Immature natural killer cell (primary cell): Measurements from ENCODE around the gene ACACB. TPM values are rescaled to one million over a fixed set of nuclear protein-coding genes. Genes with fewer than 3 reads are reported as not detected.

ENCODE experiments used
- DNase-seq, 3 donors: peaks; one replicate each; pipeline ENCODE4 v3.0.0; 2022; ENCODE audit warnings: mixed read lengths in 1 of 3
- H3K27ac Mint-ChIP-seq, 6 donors: one replicate each; pipeline ENCODE4 v1.8.0; 2020; ENCODE audit warnings: mixed read lengths in 6 of 6, mild to moderate bottlenecking in 5 of 6, inconsistent platforms in 4 of 6, moderate library complexity in 3 of 6
- H3K27me3 Mint-ChIP-seq, 3 donors: one replicate each; pipeline ENCODE4 v1.8.0; 2020 to 2021; ENCODE audit warnings: low read depth in 3 of 3, mild to moderate bottlenecking in 3 of 3, mixed read lengths in 3 of 3, moderate library complexity in 3 of 3, inconsistent platforms in 1 of 3
- H3K36me3 Mint-ChIP-seq, 3 donors: one replicate each; pipeline ENCODE4 v1.8.0; 2020; ENCODE audit warnings: mixed read lengths in 3 of 3, inconsistent platforms in 2 of 3, mild to moderate bottlenecking in 2 of 3
- H3K4me1 Mint-ChIP-seq, 2 donors: one replicate each; pipeline ENCODE4 v1.8.0; 2020; ENCODE audit warnings: inconsistent platforms in 2 of 2, mild to moderate bottlenecking in 2 of 2, mixed read lengths in 2 of 2, moderate library complexity in 1 of 2
- H3K4me3 Mint-ChIP-seq, 5 donors: one replicate each; pipeline ENCODE4 v1.8.0; 2020; ENCODE audit warnings: mild to moderate bottlenecking in 5 of 5, mixed read lengths in 5 of 5, inconsistent platforms in 3 of 5, moderate library complexity in 3 of 5
- H3K9me3 Mint-ChIP-seq, 6 donors: one replicate each; pipeline ENCODE4 v1.8.0; 2020; ENCODE audit warnings: mild to moderate bottlenecking in 6 of 6, mixed read lengths in 6 of 6, inconsistent platforms in 4 of 6, moderate library complexity in 3 of 6
- polyA plus RNA-seq, 3 donors: library from polyadenylated mRNA; unstranded; fragments of 300-500 nt; fragmentation: Illumina TruSeq; gene quantifications; one replicate each; pipeline ENCODE4 v1.2.3, GENCODE V29; 2021

Gene ACACB
- polyA plus RNA-seq, 3 donors from 2014 or later = 1.2 to 2.1 TPM; not detected in 1

GRCh38 chr12:109296431-109296830 is 180.0 kb downstream of the ACACB start:
- Mint-ChIP-seq H3K4me3 (no peak overlapping the region), H3K9me3 (no peaks in the 10 kb centered on the region), H3K27ac (no peak overlapping the region), H3K27me3 (peaks cover 2 to 9% (median 7%) of the 10 kb centered on the region in 3 donors), H3K36me3 (no peaks in the 10 kb centered on the region), H3K4me1 (no peaks in the 10 kb centered on the region)
- no peak for DNase-seq

GRCh38 chr12:109299849-109300248 is 183.5 kb downstream of the ACACB start:
- no peak overlapping the region for H3K27ac Mint-ChIP-seq
- no peaks in the 10 kb centered on the region for H3K4me1 Mint-ChIP-seq
- no peaks in the 10 kb centered on the region for H3K36me3 Mint-ChIP-seq
- H3K9me3 Mint-ChIP-seq = no peaks in the 10 kb centered on the region
- peaks cover 2 to 8% (median 6%) of the 10 kb centered on the region in 3 donors for H3K27me3 Mint-ChIP-seq
- no peak for DNase-seq
- H3K4me3 Mint-ChIP-seq = no peak overlapping the region

DNA sequence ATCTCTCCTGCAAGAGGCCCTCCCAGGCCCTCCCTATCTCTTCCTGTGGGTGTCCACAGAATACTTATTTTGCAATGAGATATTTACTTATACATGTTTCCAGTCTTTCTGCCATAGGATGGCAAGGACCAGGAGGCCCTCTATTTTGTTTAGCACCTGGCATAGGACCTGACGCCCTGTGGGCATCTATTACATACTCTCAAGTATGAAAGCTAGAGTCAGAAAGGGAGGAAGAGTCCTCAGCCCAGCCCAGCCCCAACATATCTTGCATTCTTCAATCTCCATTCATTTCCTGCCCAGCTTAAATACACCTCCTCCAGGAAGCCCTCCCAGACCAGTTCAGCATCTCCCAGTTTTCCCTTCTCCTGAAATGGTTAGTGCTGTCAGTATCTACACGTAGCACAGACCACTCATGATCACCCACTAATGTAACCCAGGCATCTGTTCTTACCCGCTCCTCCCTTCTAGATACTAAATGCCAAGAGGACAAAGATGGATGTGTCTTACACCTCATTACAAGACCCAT is 185.3 kb downstream of the ACACB start:
- H3K27ac Mint-ChIP-seq = no peak overlapping the region
- no peaks in the 10 kb centered on the region for H3K4me1 Mint-ChIP-seq
- no peak for DNase-seq
- no peaks in the 10 kb centered on the region for H3K9me3 Mint-ChIP-seq
- no peaks in the 10 kb centered on the region for H3K36me3 Mint-ChIP-seq
- no peak overlapping the region for H3K4me3 Mint-ChIP-seq
- peaks cover 2 to 15% (median 6%) of the 10 kb centered on the region in 3 donors for H3K27me3 Mint-ChIP-seq

DNA sequence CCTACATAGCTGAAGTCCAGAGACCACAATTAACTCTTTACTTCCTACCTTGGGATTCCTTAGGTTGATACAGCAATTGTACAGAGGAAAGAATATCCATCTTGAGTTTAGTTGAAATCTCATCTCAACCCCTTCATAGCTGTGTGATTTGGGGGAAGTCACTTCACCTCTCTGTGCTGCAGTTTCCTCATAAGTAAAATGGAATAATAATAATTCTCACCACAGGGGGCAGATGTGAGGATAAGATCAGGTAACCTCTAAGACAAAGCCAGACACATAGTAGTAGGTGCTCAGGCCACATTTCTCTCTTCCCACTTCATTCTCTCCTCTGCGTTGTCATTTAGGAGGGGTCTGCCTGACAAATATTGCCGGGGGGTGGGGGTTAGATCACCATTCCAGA is 186.0 kb downstream of the ACACB start:
- Mint-ChIP-seq H3K4me1 (no peaks in the 10 kb centered on the region), H3K4me3 (no peak overlapping the region), H3K36me3 (no peaks in the 10 kb centered on the region), H3K27me3 (peaks cover 3 to 16% (median 6%) of the 10 kb centered on the region in 3 donors), H3K27ac (no peak overlapping the region), H3K9me3 (no peaks in the 10 kb centered on the region)
- no peak for DNase-seq

DNA sequence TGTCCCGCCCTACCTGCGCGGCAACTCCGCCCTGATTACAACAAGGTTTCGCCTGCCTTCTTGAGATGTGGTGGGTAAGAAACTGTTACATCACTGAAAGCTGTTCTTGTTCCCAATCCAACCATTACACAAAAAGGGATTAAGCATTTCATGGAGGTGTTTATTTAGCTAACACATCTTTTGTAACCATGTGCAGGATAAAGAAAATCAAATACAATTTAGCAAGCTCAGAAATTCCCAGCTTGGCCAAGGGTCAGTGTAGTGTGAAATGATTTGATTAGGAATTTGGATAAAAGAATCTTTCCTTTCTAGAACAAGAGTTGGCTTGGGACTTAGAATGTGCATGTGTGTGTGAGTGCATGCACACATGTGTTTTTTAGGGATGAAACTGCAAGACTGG is 186.4 kb downstream of the ACACB start:
- Mint-ChIP-seq H3K27ac (no peak overlapping the region), H3K9me3 (no peaks in the 10 kb centered on the region), H3K4me3 (no peak overlapping the region), H3K4me1 (no peaks in the 10 kb centered on the region), H3K36me3 (no peaks in the 10 kb centered on the region), H3K27me3 (peaks cover 7 to 16% (median 10%) of the 10 kb centered on the region in 3 donors)
- DNase-seq = no peak

DNA sequence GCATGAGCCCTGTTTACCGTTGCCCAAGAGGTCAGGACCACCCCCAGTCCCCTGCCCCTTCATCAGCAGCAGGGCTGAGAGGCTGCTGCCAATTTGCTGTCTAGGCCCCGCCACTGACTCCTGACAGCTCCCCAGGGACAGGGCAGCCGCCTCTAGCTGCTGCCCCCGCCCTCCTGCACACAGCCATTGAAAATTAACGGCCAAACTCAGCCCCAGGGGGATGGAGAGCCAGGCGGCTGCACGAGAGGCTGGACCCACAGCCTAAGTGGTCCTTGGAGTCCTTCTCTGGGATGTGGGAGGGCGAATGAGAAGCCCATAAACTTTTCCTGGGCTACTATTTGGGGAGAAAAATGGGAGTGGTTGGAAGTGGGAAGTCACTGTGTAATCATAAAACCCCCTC is 188.1 kb downstream of the ACACB start:
- Mint-ChIP-seq H3K27me3 (peaks cover 11 to 22% (median 15%) of the 10 kb centered on the region in 3 donors), H3K4me1 (peaks cover 0 to 4% of the 10 kb centered on the region in 2 donors), H3K36me3 (no peaks in the 10 kb centered on the region), H3K4me3 (no peak overlapping the region), H3K27ac (no peak overlapping the region), H3K9me3 (peaks cover 0 to 3% (median 0%) of the 10 kb centered on the region in 6 donors)
- no peak for DNase-seq

DNA sequence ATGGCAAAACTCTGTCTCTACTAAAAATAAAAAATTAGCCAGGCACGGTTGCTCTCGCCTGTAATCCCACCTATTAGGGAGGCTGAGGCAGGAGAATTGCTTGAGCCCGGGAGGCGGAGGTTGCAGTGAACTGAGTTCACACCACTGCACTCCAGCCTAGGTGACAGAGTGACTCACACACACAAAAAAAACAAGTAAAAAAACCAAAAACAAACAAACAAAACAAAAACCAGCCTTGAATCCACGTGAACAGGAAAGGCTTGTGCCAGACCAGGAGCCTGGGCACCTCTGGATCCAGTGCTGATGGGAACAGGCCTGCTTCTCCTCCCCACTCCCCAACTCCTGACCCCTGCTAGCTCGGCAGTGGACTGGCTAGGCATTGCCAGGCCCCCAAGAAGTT is 189.2 kb downstream of the ACACB start:
- H3K27me3 Mint-ChIP-seq = peaks cover 13 to 25% (median 15%) of the 10 kb centered on the region in 3 donors
- peaks cover 3 to 9% of the 10 kb centered on the region in 2 donors for H3K4me1 Mint-ChIP-seq
- no peak overlapping the region for H3K27ac Mint-ChIP-seq
- no peak overlapping the region for H3K4me3 Mint-ChIP-seq
- no peak for DNase-seq
- H3K9me3 Mint-ChIP-seq = peaks cover 0 to 3% (median 0%) of the 10 kb centered on the region in 6 donors
- H3K36me3 Mint-ChIP-seq = no peaks in the 10 kb centered on the region

GRCh38 chr12:109307051-109307450 is 190.7 kb downstream of the ACACB start:
- peaks cover 13 to 29% (median 19%) of the 10 kb centered on the region in 3 donors for H3K27me3 Mint-ChIP-seq
- H3K9me3 Mint-ChIP-seq = peaks cover 0 to 5% (median 0%) of the 10 kb centered on the region in 6 donors
- no peak overlapping the region for H3K27ac Mint-ChIP-seq
- no peaks in the 10 kb centered on the region for H3K36me3 Mint-ChIP-seq
- no peak for DNase-seq
- H3K4me1 Mint-ChIP-seq = peaks cover 7 to 13% of the 10 kb centered on the region in 2 donors
- H3K4me3 Mint-ChIP-seq = no peak overlapping the region

GRCh38 chr12:109308534-109309380 is 192.4 kb downstream of the ACACB start, which contains the start of gene FOXN4:
Gene FOXN4 (minus strand): TSS chr12:109309284. CDS start chr12:109308321, 963 bp downstream.
- peak within 1 kb of the TSS; percentile 48 to 84 (median 82) for H3K4me3 Mint-ChIP-seq

DNA sequence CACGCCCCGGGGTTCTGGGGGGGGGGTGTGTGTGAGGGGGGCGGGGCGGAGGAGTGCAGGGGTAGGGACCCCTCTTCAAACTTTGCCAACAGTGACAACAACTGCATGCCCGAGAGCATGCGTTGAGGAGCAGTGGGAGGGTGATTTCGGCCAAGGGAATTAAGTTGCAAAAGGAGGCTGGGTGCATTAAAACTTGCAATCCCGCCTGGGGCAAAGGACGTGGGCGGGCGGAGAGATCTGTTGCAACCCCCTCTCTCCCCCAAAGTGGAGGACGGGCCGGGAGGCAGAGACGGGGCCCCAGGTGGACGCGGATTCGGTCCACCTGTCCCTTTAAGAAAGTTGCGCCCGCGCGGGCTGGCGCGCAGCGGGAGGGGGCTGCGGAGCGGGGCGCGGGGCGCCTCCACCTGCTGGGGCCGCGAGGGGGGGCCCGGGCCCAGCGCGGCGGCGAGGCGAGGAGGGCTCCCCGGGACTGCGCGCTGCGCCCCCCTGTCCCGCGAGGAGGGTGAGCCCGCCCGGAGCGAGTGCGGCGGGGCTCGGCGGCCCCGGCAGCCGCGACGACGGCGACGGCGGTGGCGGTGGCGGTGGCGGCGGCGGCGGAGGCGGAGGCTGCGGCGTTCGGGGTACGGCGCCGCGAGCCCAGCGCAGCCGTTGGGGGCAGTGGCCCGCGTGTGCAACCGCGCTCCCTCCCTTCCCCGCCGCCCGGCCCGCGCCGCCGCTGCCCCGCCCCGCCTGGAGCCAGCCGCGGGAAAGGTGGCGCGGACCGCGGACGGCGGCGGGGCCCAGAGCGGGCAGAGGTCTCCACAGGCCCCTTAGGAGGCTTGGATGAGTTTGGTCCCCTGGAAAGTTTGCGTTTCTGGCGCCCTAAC is 193.2 kb downstream of the ACACB start:
- peaks cover 7 to 13% of the 10 kb centered on the region in 2 donors for H3K4me1 Mint-ChIP-seq
- H3K9me3 Mint-ChIP-seq = peaks cover 0 to 5% (median 0%) of the 10 kb centered on the region in 6 donors
- no peak overlapping the region for H3K27ac Mint-ChIP-seq
- DNase-seq = no peak
- H3K27me3 Mint-ChIP-seq = peaks cover 13 to 32% (median 18%) of the 10 kb centered on the region in 3 donors
- H3K36me3 Mint-ChIP-seq = peaks cover 0 to 2% (median 0%) of the 10 kb centered on the region in 3 donors
- peak overlapping the region; percentile 48 to 84 (median 82) for H3K4me3 Mint-ChIP-seq

More at GRCh38 chr12:109308534-109309380, 192.4 kb downstream of the ACACB start, which contains the start of gene FOXN4:
- peaks cover 13 to 30% (median 18%) of the 10 kb centered on the region in 3 donors for H3K27me3 Mint-ChIP-seq
- no peak within 1 kb of the TSS for H3K27ac Mint-ChIP-seq
- no peak for DNase-seq
- H3K36me3 Mint-ChIP-seq = peaks cover 0 to 2% (median 0%) of the 10 kb centered on the region in 3 donors
- peaks cover 7 to 13% of the 10 kb centered on the region in 2 donors for H3K4me1 Mint-ChIP-seq
- H3K9me3 Mint-ChIP-seq = peaks cover 0 to 5% (median 0%) of the 10 kb centered on the region in 6 donors

DNA sequence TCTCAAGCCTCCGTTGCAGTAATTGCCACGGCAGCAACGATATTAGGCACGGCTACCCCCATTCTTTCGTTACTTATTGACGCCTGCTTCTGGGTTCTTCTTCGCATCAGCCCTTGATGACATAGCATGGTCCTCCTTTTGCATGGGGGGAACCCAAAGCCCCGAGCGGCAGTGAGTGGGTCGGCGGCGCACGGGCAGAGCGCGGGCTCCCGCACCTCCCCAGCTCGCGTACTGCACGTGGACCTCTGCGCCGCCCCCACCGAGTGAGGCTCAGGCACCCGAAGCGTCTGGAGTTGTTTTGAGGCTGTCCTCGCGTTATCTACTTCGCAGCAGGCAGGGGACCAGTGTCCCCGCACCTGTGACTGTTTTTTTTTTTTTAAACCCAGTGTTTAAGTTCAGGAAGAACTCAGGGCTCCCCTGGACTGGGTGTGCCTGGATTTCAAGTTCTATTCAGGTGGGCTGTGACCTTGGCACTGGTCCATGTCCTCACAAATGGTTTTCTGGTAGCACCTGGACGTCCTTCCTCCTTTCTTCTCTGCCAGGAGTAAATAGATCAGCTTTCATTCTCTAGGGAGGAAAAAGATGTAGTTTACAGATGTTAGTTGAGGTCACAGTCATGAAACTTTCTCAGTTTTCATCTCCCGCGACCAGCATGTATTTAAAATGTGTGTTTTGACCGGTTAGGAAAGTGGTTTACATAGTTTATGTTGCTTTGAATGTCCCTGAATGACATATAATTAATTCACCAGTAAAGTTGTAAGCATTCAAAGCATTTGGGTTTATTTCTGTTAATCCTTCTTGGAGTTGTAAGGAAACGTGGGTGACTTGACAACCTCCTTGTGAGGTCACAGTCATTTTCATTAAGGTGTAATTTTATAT is 194.1 kb downstream of the ACACB start:
- Mint-ChIP-seq H3K9me3 (peaks cover 0 to 5% (median 0%) of the 10 kb centered on the region in 6 donors), H3K4me1 (peaks cover 7 to 13% of the 10 kb centered on the region in 2 donors), H3K4me3 (peak overlapping the region; percentile 48 to 80 (median 76)), H3K27me3 (peaks cover 13 to 33% (median 18%) of the 10 kb centered on the region in 3 donors), H3K36me3 (peaks cover 0 to 2% (median 0%) of the 10 kb centered on the region in 3 donors), H3K27ac (no peak overlapping the region)
- no peak for DNase-seq
